ENCODE results near the gene SHISAL1.
A peak's percentile ranks its signal among the peaks of the same experiment; 100 is the strongest.

SHISAL1 gene

GRCh38 chr22:44260216-44261035 is 52.3 kb downstream of the SHISAL1 start:
- TF ChIP-seq, protein P1, sequence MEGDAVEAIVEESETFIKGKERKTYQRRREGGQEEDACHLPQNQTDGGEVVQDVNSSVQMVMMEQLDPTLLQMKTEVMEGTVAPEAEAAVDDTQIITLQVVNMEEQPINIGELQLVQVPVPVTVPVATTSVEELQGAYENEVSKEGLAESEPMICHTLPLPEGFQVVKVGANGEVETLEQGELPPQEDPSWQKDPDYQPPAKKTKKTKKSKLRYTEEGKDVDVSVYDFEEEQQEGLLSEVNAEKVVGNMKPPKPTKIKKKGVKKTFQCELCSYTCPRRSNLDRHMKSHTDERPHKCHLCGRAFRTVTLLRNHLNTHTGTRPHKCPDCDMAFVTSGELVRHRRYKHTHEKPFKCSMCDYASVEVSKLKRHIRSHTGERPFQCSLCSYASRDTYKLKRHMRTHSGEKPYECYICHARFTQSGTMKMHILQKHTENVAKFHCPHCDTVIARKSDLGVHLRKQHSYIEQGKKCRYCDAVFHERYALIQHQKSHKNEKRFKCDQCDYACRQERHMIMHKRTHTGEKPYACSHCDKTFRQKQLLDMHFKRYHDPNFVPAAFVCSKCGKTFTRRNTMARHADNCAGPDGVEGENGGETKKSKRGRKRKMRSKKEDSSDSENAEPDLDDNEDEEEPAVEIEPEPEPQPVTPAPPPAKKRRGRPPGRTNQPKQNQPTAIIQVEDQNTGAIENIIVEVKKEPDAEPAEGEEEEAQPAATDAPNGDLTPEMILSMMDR (IDR thresholded peaks at IDR 0.05), result no peak
- H3K27ac ChIP-seq, result no peak overlapping the region
- DNase-seq (ENCODE audit: low spot score), result peak; percentile 65
- no peak overlapping the region for H3K4me3 ChIP-seq

DNA sequence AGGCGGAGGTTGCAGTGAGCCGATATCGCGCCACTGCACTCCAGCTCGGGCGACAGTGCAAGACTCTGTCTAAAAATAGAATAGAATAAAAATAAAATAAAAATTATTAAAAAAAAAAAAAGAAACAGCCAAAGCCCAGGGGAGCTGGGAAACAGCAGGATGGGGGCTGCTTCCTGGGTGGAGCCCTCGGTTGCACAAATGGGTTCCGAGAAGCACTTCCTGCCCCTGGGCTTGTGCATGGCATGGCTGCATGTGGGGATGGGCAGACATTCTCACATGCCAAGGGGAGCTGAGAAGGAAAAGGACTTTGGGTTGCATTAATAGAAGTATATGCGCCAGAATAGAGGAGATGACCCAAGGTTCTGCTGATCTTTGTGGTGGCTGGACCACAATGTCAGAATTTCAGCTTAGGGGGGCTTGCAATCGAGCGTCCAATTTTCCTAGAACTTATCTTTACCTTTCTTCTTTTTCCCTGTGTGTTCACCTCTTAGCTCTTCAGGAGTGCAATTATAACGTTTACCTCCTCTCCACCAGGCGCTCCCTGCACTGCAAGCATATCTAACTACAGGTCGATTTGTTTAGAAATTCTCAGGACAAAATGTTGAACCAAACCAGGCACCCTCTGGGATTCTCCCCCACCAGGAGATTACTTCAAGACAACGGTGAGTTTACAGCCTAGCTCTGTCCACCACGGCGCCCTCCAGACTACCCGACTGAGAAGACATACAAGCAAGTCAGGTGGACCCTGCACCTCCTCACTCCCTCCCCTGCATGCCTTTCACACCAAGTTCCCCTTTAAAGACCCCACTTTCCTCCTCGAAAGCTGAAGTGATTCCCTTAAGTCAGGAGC is 53.2 kb downstream of the SHISAL1 start:
- DNase-seq (ENCODE audit: low spot score), result peak; percentile 22
- no peak overlapping the region for H3K27ac ChIP-seq
- TF ChIP-seq, protein P1 (IDR thresholded peaks at IDR 0.05), result no peak
- H3K4me3 ChIP-seq, result no peak overlapping the region

- H3K4me3 ChIP-seq, result no peak overlapping the region
- TF ChIP-seq, protein P1 (IDR thresholded peaks at IDR 0.05), result no peak
- DNase-seq (ENCODE audit: low spot score), result peak; percentile 36
- no peak overlapping the region for H3K27ac ChIP-seq
Observed at GRCh38 chr22:44256556-44257485, 55.9 kb downstream of the SHISAL1 start.

- TF ChIP-seq, protein P1 (IDR thresholded peaks at IDR 0.05), result no peak
- Histone ChIP-seq H3K4me3 (no peak overlapping the region), H3K27ac (no peak overlapping the region)
- peak; percentile 47 for DNase-seq (ENCODE audit: low spot score)
Observed at GRCh38 chr22:44256085-44256484, 56.7 kb downstream of the SHISAL1 start.

DNA sequence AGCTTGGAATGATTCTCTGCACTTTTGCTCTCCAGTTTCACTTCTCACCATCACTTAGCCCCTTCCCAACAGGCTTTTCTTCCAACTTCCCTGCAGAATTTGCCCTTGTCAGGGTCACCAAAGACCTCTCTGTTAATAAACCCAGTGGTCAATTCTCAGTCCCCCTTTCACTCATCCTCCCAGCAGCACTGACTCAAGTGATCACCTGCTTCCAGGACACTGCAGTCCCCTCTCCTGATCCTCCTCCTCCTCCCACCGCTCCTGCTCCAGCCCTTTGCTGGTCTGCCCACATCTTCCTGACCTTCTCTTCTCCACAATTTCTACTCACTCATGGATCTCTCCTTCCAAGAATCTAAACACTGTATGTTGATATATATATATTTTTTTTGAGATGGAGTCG is 57.9 kb downstream of the SHISAL1 start:
- no peak for DNase-seq (ENCODE audit: low spot score)
- no peak overlapping the region for H3K27ac ChIP-seq
- TF ChIP-seq, protein P1 (IDR thresholded peaks at IDR 0.05), result no peak
- no peak overlapping the region for H3K4me3 ChIP-seq

DNA sequence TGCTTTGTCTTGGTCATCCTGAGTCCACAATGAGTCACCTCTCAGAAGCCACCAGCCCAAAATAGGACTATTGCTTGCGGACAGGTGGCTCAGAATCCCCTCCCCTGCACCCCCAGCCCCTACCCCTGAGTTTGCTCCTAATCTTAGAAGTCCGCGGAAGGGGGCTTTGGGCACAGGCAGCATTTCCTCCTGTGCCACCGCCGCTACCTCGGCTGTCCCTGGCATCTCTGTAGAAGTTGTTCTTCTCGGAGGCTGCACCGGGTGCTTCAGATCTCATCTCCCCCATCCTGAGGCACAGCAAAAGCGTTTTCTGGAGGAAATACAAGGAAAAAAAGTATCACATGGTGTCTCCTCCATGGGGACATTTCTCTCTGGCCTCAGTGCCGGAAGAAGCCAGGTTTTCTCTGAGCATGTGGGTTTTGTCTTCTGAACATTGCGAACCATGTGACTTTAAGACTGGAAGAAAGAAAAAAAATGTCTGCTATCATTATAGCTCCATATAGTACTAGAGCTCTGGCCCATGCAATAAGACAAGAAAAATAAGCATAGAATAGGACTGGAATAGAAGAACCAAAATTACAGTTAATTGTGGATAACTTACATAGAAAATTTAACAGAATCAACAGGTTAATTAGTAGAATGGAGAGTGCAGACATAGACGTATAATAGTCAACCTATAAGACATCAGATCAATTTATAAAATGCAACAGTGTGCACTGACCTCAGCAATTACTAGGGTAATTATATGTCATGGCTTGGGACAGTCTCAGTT is 63.2 kb downstream of the SHISAL1 start:
- Histone ChIP-seq H3K4me3 (no peak overlapping the region), H3K27ac (no peak overlapping the region)
- TF ChIP-seq, protein P1 (IDR thresholded peaks at IDR 0.05), result no peak
- DNase-seq (ENCODE audit: low spot score), result no peak
